Mucosa of descending colon (tissue), 3 donors: ENCODE measurements around the gene EFHD2. TPM values are rescaled to one million over a fixed set of nuclear protein-coding genes. Genes with fewer than 3 reads are reported as not detected.
A peak's percentile ranks its signal among the peaks of the same experiment; 100 is the strongest.
"Not testable (repeated sequence)": the region's sequence is repeated elsewhere in the genome, so short reads cannot be mapped to it uniquely, and the experiment has no call there.

Experiments
- ATAC-seq: fragments of 200-7000 bp; cut with Tn5 transposase; one replicate; pipeline ENCODE4 v1.9.1; 2020; ENCODE audit warnings: mild to moderate bottlenecking, moderate library complexity
- DNase-seq, 3 donors: peaks; one replicate each; pipeline ENCODE4 v3.0.0-alpha.2; 2020
- H3K36me3 ChIP-seq: fragments of 200-600 bp; one replicate; pipeline ENCODE4 v1.8.0; 2021; ENCODE audit warnings: low read depth, mild to moderate bottlenecking
- H3K4me1 ChIP-seq: fragments of 200-600 bp; one replicate; pipeline ENCODE4 v1.8.0; 2021; ENCODE audit warnings: low read depth, mild to moderate bottlenecking
- H3K4me3 ChIP-seq: fragments of 200-600 bp; one replicate; pipeline ENCODE4 v1.8.0; 2021; ENCODE audit warnings: mild to moderate bottlenecking
- H3K9me3 ChIP-seq: fragments of 200-600 bp; one replicate; pipeline ENCODE4 v1.8.0; 2021; ENCODE audit warnings: mild to moderate bottlenecking
- intact Hi-C, 2 donors: fragments of 100-400 bp; cut with DNase I in 1 of 2; cut with micrococcal nuclease in 1 of 2; formaldehyde crosslinking; loops; one replicate each; pipeline versions ENCODE4 v1.11.0 to v1.11.1; 2022; cut with DNase I, micrococcal nuclease
- total RNA-seq, 3 donors: library from RNA; stranded (reverse); fragmentation: NEBNext Ultra II Directional in 2 of 3; extraction: Animal tissue kit (Norgen Biotek cat#: 25700) in 2 of 3; gene quantifications; one replicate each; pipeline versions ENCODE4 v1.2.1 to v1.2.4, GENCODE V29; 2021 to 2023
- TF ChIP-seq, protein P1 (sequence below): fragments of 200-600 bp; IDR thresholded peaks from one replicate; pipeline ENCODE4 v1.8.0; 2022; ENCODE audit warnings: antibody characterized with exemption, mild to moderate bottlenecking
- donor health status: DM: no; HTN: no; CAD: no; lungs with moderate emphysema.
- donor health status: DM: no; HTN: no; CAD: no.
- donor health status: DM: no; HTN: yes; CAD: no.

Gene EFHD2
- total RNA-seq, 3 donors from 2014 or later: 89.5 to 197 (median 154) TPM

DNA sequence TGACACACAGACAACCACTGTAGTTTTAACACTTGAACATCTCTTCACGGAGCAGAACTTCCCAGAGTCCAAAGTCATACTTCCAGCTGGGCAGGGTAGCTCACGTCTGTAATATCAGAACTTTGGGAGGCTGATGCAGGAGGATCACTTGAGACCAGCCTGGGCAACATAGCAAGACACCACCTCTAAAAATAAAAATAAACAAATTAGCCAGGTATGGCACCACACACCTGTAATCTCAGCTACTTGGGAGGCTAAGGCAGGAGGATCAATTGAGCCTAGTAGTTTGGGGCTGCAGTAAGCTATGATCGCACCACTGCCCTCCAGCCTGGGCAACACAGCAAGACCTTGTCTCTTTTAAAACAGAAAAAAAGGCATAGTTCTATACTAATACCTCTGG lies 24.3 kb upstream of the EFHD2 start:
- H3K4me3 ChIP-seq: no peak overlapping the region
- H3K9me3 ChIP-seq: no peaks in the 10 kb centered on the region
- H3K36me3 ChIP-seq: no peaks in the 10 kb centered on the region
- no peaks in the 10 kb centered on the region for H3K4me1 ChIP-seq
- intact Hi-C loops: no loop called here
- DNase-seq (no peak), ATAC-seq (no peak)
- TF ChIP-seq, protein P1, sequence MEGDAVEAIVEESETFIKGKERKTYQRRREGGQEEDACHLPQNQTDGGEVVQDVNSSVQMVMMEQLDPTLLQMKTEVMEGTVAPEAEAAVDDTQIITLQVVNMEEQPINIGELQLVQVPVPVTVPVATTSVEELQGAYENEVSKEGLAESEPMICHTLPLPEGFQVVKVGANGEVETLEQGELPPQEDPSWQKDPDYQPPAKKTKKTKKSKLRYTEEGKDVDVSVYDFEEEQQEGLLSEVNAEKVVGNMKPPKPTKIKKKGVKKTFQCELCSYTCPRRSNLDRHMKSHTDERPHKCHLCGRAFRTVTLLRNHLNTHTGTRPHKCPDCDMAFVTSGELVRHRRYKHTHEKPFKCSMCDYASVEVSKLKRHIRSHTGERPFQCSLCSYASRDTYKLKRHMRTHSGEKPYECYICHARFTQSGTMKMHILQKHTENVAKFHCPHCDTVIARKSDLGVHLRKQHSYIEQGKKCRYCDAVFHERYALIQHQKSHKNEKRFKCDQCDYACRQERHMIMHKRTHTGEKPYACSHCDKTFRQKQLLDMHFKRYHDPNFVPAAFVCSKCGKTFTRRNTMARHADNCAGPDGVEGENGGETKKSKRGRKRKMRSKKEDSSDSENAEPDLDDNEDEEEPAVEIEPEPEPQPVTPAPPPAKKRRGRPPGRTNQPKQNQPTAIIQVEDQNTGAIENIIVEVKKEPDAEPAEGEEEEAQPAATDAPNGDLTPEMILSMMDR: no peak

DNA sequence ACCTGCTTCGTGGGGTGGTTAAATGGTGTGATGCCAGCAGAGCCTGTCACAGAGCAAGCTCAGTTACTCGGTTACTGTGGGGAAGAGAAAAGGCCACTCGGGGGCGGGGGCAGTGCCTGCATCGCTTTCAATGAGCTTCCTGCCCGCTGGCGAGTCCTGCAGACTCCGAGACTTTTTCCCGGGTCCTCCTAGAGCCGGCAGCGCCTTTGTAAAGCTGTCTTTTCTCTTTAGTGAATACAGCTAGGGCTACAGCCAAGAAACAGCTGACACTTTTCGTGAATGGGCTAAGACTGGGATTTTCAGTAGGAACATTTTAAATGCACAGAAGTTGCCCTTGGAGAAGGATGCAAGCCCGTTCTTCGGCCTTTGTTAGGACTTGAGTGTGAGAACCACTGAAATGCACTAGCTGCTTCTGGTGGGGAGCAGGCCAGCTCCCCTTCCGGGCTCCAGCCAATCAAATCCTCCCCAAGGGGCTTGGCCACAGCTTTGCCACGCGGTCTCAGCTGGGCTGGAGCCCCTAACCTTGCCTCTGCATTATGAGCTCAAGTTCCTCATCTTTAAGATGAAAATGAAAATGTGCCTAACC lies 23.4 kb upstream of the EFHD2 start:
- Histone ChIP-seq H3K4me3 (no peak overlapping the region), H3K36me3 (no peaks in the 10 kb centered on the region), H3K4me1 (no peaks in the 10 kb centered on the region), H3K9me3 (no peaks in the 10 kb centered on the region)
- intact Hi-C loops: no loop called here
- DNase-seq (no peak), ATAC-seq (no peak)
- TF ChIP-seq, protein P1: no peak

DNA sequence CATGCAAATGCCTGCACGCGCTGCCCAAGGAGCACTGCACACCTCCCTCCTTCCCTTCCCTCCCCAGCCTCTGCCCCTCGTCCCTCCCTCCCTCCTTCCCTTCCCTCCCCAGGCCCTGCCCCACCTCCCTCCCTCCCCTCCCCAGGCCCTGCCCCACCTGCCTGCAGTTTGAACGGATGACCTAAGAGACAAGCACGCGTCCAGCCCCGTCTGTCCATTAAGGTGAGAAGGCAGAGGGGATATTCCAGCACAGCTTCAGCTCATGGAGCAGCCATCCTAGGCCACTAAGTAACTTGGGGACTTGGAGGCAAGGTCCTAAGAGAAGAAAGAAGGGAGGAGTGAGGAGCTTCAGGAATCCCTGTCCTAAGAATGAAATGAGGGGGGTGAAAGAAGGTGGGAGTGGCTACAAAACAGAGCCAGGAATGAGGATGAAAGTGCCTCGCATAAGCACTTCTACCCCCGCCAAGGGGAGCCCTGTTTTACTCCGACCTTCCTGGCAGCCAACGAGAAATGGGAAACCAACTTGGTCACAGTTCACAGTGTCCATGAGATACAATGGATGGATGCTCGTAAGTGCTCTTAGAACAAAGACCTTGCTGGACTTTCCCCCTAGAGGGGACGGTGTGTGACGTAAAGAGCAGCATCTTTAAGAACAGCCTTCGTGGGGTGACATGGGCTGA lies 21.3 kb upstream of the EFHD2 start:
- ATAC-seq: peak; percentile 40
- no peak overlapping the region for H3K4me3 ChIP-seq

DNA sequence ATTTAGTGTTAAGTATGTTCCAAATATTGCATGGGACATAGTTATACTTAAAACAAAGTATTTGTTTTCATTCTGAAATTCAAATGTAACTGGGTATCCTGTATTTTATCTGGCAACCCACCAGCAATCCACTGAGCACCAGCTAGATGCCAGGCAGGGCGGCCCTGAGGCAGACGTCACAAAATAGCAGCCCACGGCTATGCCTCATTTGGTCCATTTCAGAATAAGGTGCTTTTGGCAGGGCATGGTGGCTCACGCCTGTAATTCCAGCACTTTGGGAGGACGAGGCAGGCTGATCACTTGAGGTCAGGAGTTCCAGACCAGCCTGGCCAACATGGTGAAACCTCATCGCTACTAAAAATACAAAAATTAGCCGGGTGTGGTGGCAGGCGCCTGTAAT lies 19.9 kb upstream of the EFHD2 start:
- intact Hi-C loops: not testable (repeated sequence)

More for the DNA sequence above, 21.3 kb upstream of the EFHD2 start:
- Histone ChIP-seq H3K36me3 (no peaks in the 10 kb centered on the region), H3K9me3 (no peaks in the 10 kb centered on the region), H3K4me1 (no peaks in the 10 kb centered on the region)
- no peak for DNase-seq
- intact Hi-C loops: no loop called here
- TF ChIP-seq, protein P1: no peak

DNA sequence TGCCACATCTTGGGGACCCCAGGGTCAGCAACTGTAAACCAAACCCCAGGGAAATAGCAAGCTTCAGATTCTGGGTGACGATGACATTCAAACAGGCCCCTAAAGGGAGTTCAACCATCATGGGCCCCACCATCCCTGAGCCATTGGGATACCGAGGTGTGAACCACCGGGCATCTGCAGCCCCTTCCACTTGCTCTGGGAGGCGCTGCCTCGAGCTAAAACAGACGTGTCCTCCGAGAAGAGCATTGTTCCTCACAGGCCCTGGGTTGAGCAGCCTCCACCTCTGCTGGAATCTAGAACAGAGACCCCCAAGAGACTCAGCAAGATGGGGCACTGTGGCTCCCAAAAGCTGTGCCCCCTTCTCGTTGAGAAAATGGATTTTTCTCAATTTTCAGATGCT lies 19.0 kb upstream of the EFHD2 start:
- H3K4me3 ChIP-seq: no peak overlapping the region
- DNase-seq (no peak), ATAC-seq (no peak)
- no peaks in the 10 kb centered on the region for H3K4me1 ChIP-seq
- intact Hi-C loops: no loop called here
- H3K9me3 ChIP-seq: no peaks in the 10 kb centered on the region
- TF ChIP-seq, protein P1: no peak
- H3K36me3 ChIP-seq: no peaks in the 10 kb centered on the region

More for the DNA sequence above, 19.9 kb upstream of the EFHD2 start:
- not testable (repeated sequence) for DNase-seq, H3K4me1 ChIP-seq, H3K36me3 ChIP-seq, ATAC-seq, H3K9me3 ChIP-seq, H3K4me3 ChIP-seq

DNA sequence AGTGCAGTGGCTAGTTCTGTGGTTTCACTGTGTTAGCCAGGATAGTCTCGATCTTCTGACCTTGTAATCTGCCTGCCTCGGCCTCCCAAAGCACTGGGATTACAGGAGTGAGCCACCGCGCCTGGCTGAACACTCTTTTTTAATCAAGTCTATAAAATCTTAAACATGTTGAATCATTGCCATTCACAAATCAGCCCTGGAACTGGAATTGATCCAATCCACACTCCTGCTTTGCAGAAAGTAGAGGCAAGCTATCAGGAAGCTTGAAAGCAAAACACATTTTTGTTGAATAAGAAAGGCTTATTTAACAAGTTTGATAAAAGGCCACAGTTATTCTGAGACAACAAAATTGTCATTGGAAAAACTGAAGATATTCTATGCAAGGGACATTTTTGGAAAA lies 18.3 kb upstream of the EFHD2 start:
- ATAC-seq: no peak
- intact Hi-C loops: no loop called here
- Histone ChIP-seq H3K4me3 (no peak overlapping the region), H3K36me3 (no peaks in the 10 kb centered on the region), H3K4me1 (no peaks in the 10 kb centered on the region), H3K9me3 (no peaks in the 10 kb centered on the region)
- DNase-seq: no peak
- TF ChIP-seq, protein P1: no peak
